Activated CD8-positive, alpha-beta memory T cell treated with anti-CD3 and anti-CD28 coated beads, Interleukin-2, amount 50 U/mL, for 24 hours (primary cell): Measurements from ENCODE around the gene PTPRU.
"Not testable (repeated sequence)": the region's sequence is repeated elsewhere in the genome, so short reads cannot be mapped to it uniquely, and the experiment has no call there.

Source experiments
- DNase-seq: peaks from one replicate; pipeline ENCODE4 v3.0.0-alpha.2; 2020; ENCODE audit errors: extremely low read depth

Gene PTPRU

GRCh38 chr1:29222260-29222659 lies 14.1 kb upstream of the PTPRU start:
- DNase-seq = not testable (repeated sequence)

- no peak for DNase-seq
Observed at GRCh38 chr1:29222686-29223085, 13.6 kb upstream of the PTPRU start.

- DNase-seq = no peak
Observed at GRCh38 chr1:29223521-29223920, 12.8 kb upstream of the PTPRU start.

GRCh38 chr1:29224356-29224837 lies 11.9 kb upstream of the PTPRU start:
- no peak for DNase-seq

- DNase-seq = no peak
Observed at GRCh38 chr1:29225361-29225760, 11.0 kb upstream of the PTPRU start.

- DNase-seq = no peak
Observed at GRCh38 chr1:29227511-29227910, 8.8 kb upstream of the PTPRU start.

GRCh38 chr1:29230204-29230552 lies 6.1 kb upstream of the PTPRU start:
- DNase-seq = no peak

- peak; percentile 89 for DNase-seq
Observed at GRCh38 chr1:29230553-29231378, 5.6 kb upstream of the PTPRU start, which contains the start of gene MECR. MECR (minus strand) TSS chr1:29230934; CDS start chr1:29230906, 28 bp downstream.

- DNase-seq = no peak
Observed at GRCh38 chr1:29232387-29232786, 3.9 kb upstream of the PTPRU start.

GRCh38 chr1:29233693-29234092 lies 2.6 kb upstream of the PTPRU start:
- no peak for DNase-seq

GRCh38 chr1:29234471-29234870 lies 1.9 kb upstream of the PTPRU start:
- DNase-seq = no peak

- DNase-seq = not testable (repeated sequence)
Observed at GRCh38 chr1:29234881-29235280, 1.4 kb upstream of the PTPRU start.

GRCh38 chr1:29236712-29237128 lies 398 bp downstream of the PTPRU start:
- DNase-seq = no peak

GRCh38 chr1:29237129-29237821 lies 953 bp downstream of the PTPRU start:
- no peak for DNase-seq

- DNase-seq = no peak
Observed at GRCh38 chr1:29237852-29238619, 1.7 kb downstream of the PTPRU start.

GRCh38 chr1:29238620-29239002 lies 2.3 kb downstream of the PTPRU start:
- no peak for DNase-seq

- no peak for DNase-seq
Observed at GRCh38 chr1:29239142-29239541, 2.8 kb downstream of the PTPRU start.

- no peak for DNase-seq
Observed at GRCh38 chr1:29240400-29240837, 4.1 kb downstream of the PTPRU start.

GRCh38 chr1:29240986-29241385 lies 4.7 kb downstream of the PTPRU start:
- DNase-seq = no peak

GRCh38 chr1:29243023-29243870 lies 6.9 kb downstream of the PTPRU start:
- no peak for DNase-seq

- DNase-seq = no peak
Observed at GRCh38 chr1:29243871-29244200, 7.5 kb downstream of the PTPRU start.
